ENCODE measurements around the gene AGO1.

Gene AGO1

GRCh38 chr1:35882945-35883634 lies at the start of gene AGO1:
Gene AGO1 (plus strand): TSS chr1:35883209. CDS start chr1:35883422, 213 bp downstream.
- Histone ChIP-seq H3K27ac (peak within 1 kb of the TSS; percentile 70), H3K4me3 (ENCODE audit: low read depth in 1 of 2, low read length in 1 of 2) (peak within 1 kb of the TSS; percentile 93 to 99), H3K27me3 (no peaks in the 10 kb centered on the region), H3K36me3 (no peaks in the 10 kb centered on the region), H3K4me1 (ENCODE audit: control insufficient read depth in 1 of 2, insufficient read depth in 1 of 2, low read depth in 1 of 2, low read length in 1 of 2) (peaks cover 41 to 43% of the 10 kb centered on the region in 2 experiments), H3K9me3 (no peaks in the 10 kb centered on the region)
- TF ChIP-seq, protein P1, sequence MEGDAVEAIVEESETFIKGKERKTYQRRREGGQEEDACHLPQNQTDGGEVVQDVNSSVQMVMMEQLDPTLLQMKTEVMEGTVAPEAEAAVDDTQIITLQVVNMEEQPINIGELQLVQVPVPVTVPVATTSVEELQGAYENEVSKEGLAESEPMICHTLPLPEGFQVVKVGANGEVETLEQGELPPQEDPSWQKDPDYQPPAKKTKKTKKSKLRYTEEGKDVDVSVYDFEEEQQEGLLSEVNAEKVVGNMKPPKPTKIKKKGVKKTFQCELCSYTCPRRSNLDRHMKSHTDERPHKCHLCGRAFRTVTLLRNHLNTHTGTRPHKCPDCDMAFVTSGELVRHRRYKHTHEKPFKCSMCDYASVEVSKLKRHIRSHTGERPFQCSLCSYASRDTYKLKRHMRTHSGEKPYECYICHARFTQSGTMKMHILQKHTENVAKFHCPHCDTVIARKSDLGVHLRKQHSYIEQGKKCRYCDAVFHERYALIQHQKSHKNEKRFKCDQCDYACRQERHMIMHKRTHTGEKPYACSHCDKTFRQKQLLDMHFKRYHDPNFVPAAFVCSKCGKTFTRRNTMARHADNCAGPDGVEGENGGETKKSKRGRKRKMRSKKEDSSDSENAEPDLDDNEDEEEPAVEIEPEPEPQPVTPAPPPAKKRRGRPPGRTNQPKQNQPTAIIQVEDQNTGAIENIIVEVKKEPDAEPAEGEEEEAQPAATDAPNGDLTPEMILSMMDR (IDR thresholded peaks at IDR 0.05) = peak; percentile 99

- H3K36me3 ChIP-seq = peaks cover 100% of the 10 kb centered on the region
Measured at GRCh38 chr1:35833395-35833794, 49.6 kb upstream of the AGO1 start.

DNA sequence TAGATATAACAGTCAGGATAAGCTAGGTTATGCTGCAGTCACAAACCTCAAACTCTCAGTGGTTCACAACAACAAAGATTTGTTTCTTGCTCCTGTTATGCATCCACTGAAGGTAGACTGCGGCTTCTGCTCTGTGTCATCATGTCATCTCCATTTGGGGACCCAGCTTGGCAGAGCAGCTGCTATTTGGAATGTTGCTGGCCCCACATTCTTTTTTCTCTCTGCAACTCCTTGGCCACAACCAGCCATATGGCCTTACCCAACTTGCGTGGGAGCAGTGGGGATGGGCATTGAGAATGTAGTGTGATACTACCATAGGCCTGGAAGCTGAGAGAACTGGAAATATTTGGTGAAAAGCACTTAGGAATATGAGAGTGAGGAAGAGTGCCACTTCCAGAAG lies 48.8 kb upstream of the AGO1 start:
- no peaks in the 10 kb centered on the region for H3K4me1 ChIP-seq (ENCODE audit: control insufficient read depth in 1 of 2, insufficient read depth in 1 of 2, low read depth in 1 of 2, low read length in 1 of 2)
- TF ChIP-seq, protein P1 (IDR thresholded peaks at IDR 0.05) = no peak
- H3K9me3 ChIP-seq = no peaks in the 10 kb centered on the region
- no peaks in the 10 kb centered on the region for H3K27me3 ChIP-seq
- peaks cover 100% of the 10 kb centered on the region for H3K36me3 ChIP-seq
- H3K4me3 ChIP-seq (ENCODE audit: low read depth in 1 of 2, low read length in 1 of 2) = no peak overlapping the region
- no peak overlapping the region for H3K27ac ChIP-seq

More at GRCh38 chr1:35833395-35833794, 49.6 kb upstream of the AGO1 start:
- H3K27me3 ChIP-seq = no peaks in the 10 kb centered on the region
- H3K9me3 ChIP-seq = no peaks in the 10 kb centered on the region
- no peak overlapping the region for H3K27ac ChIP-seq
- H3K4me1 ChIP-seq (ENCODE audit: control insufficient read depth in 1 of 2, insufficient read depth in 1 of 2, low read depth in 1 of 2, low read length in 1 of 2) = no peaks in the 10 kb centered on the region
- H3K4me3 ChIP-seq (ENCODE audit: low read depth in 1 of 2, low read length in 1 of 2) = no peak overlapping the region
- TF ChIP-seq, protein P1 (IDR thresholded peaks at IDR 0.05) = no peak

DNA sequence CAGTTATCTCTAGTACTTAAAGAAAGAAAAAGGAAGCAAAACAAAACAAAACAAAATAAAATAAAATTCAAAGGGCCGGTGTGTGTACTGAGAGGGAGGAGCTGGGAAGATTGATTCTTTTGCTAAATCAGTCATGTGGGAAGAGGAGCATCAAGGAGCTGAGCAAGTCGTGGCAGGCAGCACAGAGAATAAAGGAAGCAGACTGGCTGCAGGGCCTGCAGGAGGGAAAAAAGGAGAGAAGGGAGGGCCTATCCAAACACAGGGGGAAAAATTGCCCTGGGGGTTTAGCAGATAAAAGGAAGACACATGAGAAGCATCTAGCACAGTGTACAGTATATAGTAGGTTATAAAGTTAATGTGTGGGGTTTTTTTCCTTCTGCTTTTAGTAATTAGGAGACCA lies 47.6 kb upstream of the AGO1 start:
- no peaks in the 10 kb centered on the region for H3K27me3 ChIP-seq
- peaks cover 100% of the 10 kb centered on the region for H3K36me3 ChIP-seq
- no peaks in the 10 kb centered on the region for H3K4me1 ChIP-seq (ENCODE audit: control insufficient read depth in 1 of 2, insufficient read depth in 1 of 2, low read depth in 1 of 2, low read length in 1 of 2)
- H3K27ac ChIP-seq = no peak overlapping the region
- H3K9me3 ChIP-seq = no peaks in the 10 kb centered on the region
- no peak overlapping the region for H3K4me3 ChIP-seq (ENCODE audit: low read depth in 1 of 2, low read length in 1 of 2)
- TF ChIP-seq, protein P1 (IDR thresholded peaks at IDR 0.05) = no peak

DNA sequence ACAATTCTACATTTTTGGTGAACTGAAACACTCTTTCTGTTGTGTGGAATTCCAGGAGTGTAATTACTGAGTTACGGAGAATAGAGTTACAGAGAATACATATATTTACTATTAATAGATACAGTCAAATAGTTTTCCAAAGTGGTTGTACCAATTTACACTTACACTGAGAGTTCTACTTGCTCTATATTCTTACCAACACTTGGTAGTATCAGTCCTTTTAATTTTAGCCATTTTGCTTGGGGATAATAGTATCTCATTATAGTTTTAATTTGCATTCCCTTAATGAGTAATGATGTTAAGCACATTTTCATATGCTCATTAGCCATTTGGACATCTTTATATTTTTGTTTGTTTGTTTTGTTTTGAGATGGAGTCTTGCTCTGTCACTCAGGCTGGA lies 46.3 kb upstream of the AGO1 start:
- no peaks in the 10 kb centered on the region for H3K27me3 ChIP-seq
- TF ChIP-seq, protein P1 (IDR thresholded peaks at IDR 0.05) = no peak
- peaks cover 100% of the 10 kb centered on the region for H3K36me3 ChIP-seq

More for the DNA sequence above, 46.3 kb upstream of the AGO1 start:
- Histone ChIP-seq H3K4me3 (ENCODE audit: low read depth in 1 of 2, low read length in 1 of 2) (no peak overlapping the region), H3K27ac (peak overlapping the region; percentile 7), H3K4me1 (ENCODE audit: control insufficient read depth in 1 of 2, insufficient read depth in 1 of 2, low read depth in 1 of 2, low read length in 1 of 2) (no peaks in the 10 kb centered on the region), H3K9me3 (no peaks in the 10 kb centered on the region)

Measured in neutrophil (primary cell).